HG03060 (cell line): Measurements from ENCODE around the gene SHANK1.

ENCODE experiments used
- ATAC-seq: cut with Tn5 transposase; IDR thresholded peaks from one replicate; pipeline ENCODE4 v1.9.1; 2021; ENCODE audit warnings: low read depth, moderate number of reproducible peaks; ENCODE audit not compliant: unreplicated experiment

The SHANK1 gene

GRCh38 chr19:50713556-50714236, 5.9 kb downstream of the SHANK1 start:
- ATAC-seq, result no peak

- no peak for ATAC-seq
These were observed 6.8 kb downstream of the SHANK1 start for GRCh38 chr19:50712833-50713232.

GRCh38 chr19:50711805-50712204, 7.8 kb downstream of the SHANK1 start:
- no peak for ATAC-seq

GRCh38 chr19:50711196-50711595, 8.4 kb downstream of the SHANK1 start:
- no peak for ATAC-seq

DNA sequence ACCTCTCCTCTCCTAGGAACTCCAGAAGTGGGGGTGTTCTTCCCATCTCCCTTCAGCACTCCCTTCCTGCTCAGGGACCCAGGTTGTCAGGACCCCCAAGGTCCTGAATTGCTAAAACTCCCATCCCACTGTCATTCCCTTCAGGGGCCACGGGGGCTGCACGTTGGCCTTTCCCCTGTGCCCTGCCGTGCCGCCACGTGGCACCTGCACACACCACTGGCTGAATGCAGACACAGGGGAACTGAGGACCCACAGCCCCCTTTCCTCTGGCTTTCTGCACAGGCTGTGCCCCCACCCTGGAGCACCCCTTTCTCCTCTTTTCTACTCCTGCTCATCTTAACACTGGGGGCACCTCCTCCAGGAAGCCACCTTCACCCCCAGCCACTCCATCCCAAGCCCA, 9.0 kb downstream of the SHANK1 start:
- ATAC-seq, result no peak

DNA sequence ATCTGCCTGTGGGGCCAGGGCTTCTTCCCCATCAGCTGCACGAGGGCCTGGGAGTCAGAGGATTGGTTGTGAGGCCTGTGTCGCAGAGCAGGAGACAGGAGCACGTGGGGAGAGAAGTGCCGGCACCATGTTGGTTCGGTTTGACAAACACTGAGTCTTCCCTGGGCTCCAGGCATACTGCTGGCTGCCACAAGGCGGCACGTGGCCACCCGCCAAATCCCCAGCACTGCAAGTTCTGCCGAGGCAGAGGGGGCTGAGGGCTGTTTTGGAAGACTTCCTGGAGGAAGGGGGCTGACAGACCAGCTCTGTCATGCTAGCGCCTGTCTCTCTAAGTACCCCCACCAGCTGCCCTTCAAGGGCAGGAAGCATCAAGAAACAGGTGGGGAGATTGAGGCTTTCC, 9.5 kb downstream of the SHANK1 start:
- no peak for ATAC-seq

GRCh38 chr19:50708179-50708879, 11.3 kb downstream of the SHANK1 start:
- ATAC-seq, result no peak

GRCh38 chr19:50706387-50706786, 13.2 kb downstream of the SHANK1 start:
- ATAC-seq, result no peak

DNA sequence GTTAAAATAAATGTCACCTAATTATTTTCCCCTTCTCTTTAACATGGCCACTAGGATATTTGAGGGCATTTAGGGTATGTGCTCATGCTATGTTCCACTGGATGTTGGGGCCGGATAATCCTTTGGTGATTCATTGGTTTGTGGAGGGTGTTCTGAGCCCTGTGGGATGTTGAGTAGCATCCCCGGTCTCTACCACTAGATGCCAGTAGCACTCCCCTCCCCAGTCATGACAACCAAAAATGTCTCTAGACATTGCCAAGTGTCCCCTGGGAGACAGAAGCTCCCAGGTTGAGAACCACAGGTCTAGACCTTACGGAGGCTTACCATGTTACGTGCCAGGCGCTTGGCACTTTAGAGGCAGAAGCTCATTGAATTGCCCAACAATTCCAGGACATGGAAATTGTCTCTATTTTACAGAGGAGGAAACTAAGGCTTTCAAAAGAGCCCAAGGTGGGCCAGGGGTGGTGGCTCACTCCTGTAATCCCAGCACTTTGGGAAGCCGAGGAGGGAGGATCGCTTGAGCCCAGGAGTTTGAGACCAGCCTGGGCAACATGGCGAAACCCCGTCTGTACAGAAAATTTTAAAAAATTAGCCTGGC, 14.1 kb downstream of the SHANK1 start:
- ATAC-seq, result no peak

- ATAC-seq, result no peak
These were observed 15.4 kb downstream of the SHANK1 start for GRCh38 chr19:50703915-50704796.

GRCh38 chr19:50702871-50703829, 16.5 kb downstream of the SHANK1 start:
- no peak for ATAC-seq

GRCh38 chr19:50702158-50702870, 17.3 kb downstream of the SHANK1 start:
- no peak for ATAC-seq

- ATAC-seq, result no peak
These were observed 18.1 kb downstream of the SHANK1 start for GRCh38 chr19:50701367-50701985.

GRCh38 chr19:50697414-50698124, 22.0 kb downstream of the SHANK1 start:
- ATAC-seq, result no peak

GRCh38 chr19:50696094-50696483, 23.5 kb downstream of the SHANK1 start:
- no peak for ATAC-seq

GRCh38 chr19:50695251-50696093, 24.1 kb downstream of the SHANK1 start:
- no peak for ATAC-seq

- no peak for ATAC-seq
These were observed 24.8 kb downstream of the SHANK1 start for GRCh38 chr19:50694815-50695145.
